GM10847 (cell line): Measurements from ENCODE around the gene EPHA7.

Source experiments
- POLR2A ChIP-seq: IDR thresholded peaks from 2 replicates; pipeline ENCODE4 v1.6.1; 2011; ENCODE audit not compliant: insufficient read length; ENCODE audit errors: extremely low read depth

EPHA7 gene

DNA sequence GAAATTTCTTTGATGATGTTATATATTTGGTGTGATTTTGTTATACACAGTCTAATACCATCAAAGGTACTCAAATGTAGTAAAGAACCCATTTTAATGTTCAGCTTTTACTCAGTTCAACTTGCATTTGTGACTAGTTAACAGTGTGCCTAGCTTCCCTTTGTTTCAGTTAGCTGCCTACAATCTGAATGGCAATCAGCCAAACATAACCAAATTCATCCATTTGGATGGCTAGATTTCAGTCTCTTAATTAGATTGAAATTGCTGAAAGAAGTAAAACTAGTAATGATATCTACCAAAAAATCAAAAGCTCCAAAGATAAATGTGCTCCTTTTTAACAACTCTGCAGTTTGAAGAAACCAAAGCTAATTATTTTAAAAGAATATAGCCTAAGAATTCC, 6.9 kb downstream of the EPHA7 start:
- no peak for TF ChIP-seq POLR2A

- no peak for TF ChIP-seq POLR2A
Observed at GRCh38 chr6:93407186-93407585, 12.2 kb downstream of the EPHA7 start.

DNA sequence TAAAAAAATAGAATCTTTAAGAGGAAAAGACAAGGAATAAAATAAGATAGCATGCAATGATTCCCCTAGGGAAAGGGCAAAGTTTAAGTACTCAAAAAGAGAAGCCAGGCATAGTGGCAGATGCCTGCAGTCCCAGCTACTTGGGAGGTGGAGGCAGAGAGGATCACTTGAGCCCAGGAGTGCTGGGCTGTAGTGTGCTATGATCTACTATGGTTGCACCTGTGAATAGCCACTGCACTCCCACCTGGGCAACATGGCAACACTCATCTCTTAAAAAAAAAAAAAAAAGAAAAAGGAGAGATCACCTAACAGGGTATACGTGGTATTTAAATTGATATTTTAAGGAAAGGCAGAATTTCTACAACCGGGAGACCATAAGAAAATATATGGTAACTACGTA, 16.0 kb downstream of the EPHA7 start:
- no peak for TF ChIP-seq POLR2A

DNA sequence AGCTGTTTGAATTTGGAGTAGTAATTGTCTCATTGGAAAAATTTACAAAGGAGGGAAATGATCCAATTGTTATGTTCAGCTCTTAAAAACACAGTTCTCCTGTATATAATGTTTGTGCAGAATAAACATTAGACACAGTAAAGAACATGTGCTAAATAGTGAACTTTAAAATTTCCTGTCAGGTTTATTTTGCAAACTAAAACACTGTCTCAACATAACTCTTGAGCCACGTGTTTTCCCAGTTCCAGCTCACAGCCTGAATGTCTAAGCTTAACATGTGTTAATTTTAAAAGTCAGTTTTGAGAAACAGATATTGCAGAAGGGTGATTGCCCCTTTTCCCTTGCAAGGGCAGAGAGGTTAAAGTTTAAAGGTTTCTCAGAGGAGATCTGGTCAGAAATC, 20.6 kb downstream of the EPHA7 start:
- TF ChIP-seq POLR2A: no peak

DNA sequence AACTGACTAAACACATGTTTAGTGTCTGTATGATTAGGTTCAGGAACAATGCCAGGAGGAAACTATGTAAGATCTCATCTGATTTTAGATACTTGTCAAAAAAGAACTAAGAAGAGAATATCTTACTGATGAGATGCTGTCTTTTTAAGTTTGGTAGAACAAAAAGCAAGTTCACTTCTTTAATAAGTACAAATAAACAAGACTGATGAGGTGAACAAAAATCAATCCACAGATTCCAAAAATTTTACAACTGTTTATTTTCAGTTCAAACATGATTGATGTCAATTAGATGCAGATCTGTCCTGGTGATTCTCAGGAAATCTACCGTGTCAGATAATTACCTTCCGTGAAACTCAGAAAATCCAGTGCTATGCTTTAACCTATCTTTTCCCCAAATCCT, 24.9 kb downstream of the EPHA7 start:
- no peak for TF ChIP-seq POLR2A

GRCh38 chr6:93393554-93394074, 25.7 kb downstream of the EPHA7 start:
- TF ChIP-seq POLR2A: no peak

- no peak for TF ChIP-seq POLR2A
Observed at GRCh38 chr6:93392797-93393196, 26.6 kb downstream of the EPHA7 start.

GRCh38 chr6:93391965-93392364, 27.4 kb downstream of the EPHA7 start:
- no peak for TF ChIP-seq POLR2A

- TF ChIP-seq POLR2A: no peak
Observed at GRCh38 chr6:93389192-93389591, 30.2 kb downstream of the EPHA7 start.

GRCh38 chr6:93388070-93388469, 31.3 kb downstream of the EPHA7 start:
- TF ChIP-seq POLR2A: no peak

DNA sequence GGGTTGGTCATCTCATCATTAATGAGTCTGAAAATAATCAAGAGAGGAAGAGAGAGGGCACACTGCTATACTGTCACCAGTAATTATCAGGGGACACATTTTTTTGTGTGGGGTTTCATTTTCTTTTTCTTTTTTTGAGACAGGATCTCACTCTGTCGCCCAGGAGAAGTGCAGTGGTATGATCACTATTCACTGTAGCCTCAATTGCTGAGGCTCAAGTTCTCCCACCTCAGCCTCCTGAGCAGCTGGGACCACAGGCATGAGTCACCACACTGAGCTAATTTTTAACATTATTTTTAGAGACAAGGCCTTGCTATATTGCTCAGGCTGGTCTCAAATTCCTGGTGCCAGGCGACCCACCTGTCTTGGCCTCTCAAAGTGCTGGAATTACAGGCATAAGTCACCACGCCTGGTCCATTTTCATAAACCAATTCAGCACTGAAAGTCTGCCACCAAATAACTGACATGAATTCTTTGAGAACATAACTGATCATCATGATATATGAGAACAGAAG, 43.3 kb downstream of the EPHA7 start:
- no peak for TF ChIP-seq POLR2A

GRCh38 chr6:93373445-93373844, 45.9 kb downstream of the EPHA7 start:
- TF ChIP-seq POLR2A: no peak

DNA sequence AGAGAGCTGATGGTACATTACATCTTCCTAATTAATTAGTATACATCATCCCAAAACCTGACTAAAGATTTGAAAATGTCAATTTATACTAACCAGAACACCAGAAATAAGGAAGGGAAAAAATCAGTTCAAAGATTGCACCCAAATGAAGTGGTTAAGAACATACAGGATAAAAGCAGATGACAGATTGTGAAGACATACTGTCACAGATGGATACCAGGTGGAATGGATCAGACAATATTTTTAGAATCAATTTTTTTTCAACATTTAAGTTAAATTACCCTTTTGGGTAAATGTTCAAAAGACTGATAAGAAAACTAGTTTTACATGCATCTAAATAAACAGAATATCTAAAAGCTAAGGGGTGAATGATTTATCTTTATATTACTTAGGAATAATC, 47.6 kb downstream of the EPHA7 start:
- no peak for TF ChIP-seq POLR2A

- no peak for TF ChIP-seq POLR2A
Observed at GRCh38 chr6:93369586-93370134, 49.7 kb downstream of the EPHA7 start.

- TF ChIP-seq POLR2A: no peak
Observed at GRCh38 chr6:93366506-93366905, 52.9 kb downstream of the EPHA7 start.

- TF ChIP-seq POLR2A: no peak
Observed at GRCh38 chr6:93365445-93365844, 53.9 kb downstream of the EPHA7 start.

- TF ChIP-seq POLR2A: no peak
Observed at GRCh38 chr6:93358435-93358834, 60.9 kb downstream of the EPHA7 start.
